Adrenal gland (tissue), 12 donors: ENCODE measurements around the gene BTBD6. TPM values are rescaled to one million over a fixed set of nuclear protein-coding genes. Genes with fewer than 3 reads are reported as not detected.

Experiments
- DNase-seq, 7 donors: peaks; one replicate each; pipeline ENCODE4 v3.0.0-alpha.2; 2019 to 2020
- H3K27ac ChIP-seq, 5 donors: fragments of 200-600 bp; sonication (generic) in 4 of 5; 1 replicate in 3 of 5; 2 replicates in 2 of 5; pipeline versions ENCODE4 v1.5.1 to v1.8.0; 2016 to 2020; ENCODE audit warnings: mild to moderate bottlenecking in 1 of 5
- H3K27me3 ChIP-seq: fragments of 200-600 bp; 2 replicates; pipeline ENCODE4 v1.8.0; 2021
- H3K36me3 ChIP-seq, 2 donors: fragments of 200-600 bp; replicated peaks in 1 of 2; 1 replicate in 1 of 2; 2 replicates in 1 of 2; pipeline versions ENCODE4 v1.5.1 to v1.8.0; 2018 to 2022
- H3K4me1 ChIP-seq, 2 donors: fragments of 200-600 bp; replicated peaks in 1 of 2; 1 replicate in 1 of 2; 2 replicates in 1 of 2; pipeline versions ENCODE4 v1.5.1 to v1.8.0; 2018 to 2021
- H3K4me3 ChIP-seq, 4 donors: fragments of 200-600 bp; sonication (generic) in 3 of 4; one replicate each; pipeline ENCODE4 v1.5.1; 2016 to 2018
- H3K9me3 ChIP-seq, 3 donors: fragments of 200-600 bp; sonication (generic) in 1 of 3; replicated peaks in 1 of 3; 1 replicate in 2 of 3; 2 replicates in 1 of 3; pipeline versions ENCODE4 v1.5.1 to v1.8.0; 2016 to 2021
- CTCF ChIP-seq, 6 experiments: fragments of 450-650 bp in 4 of 6; fragments of 200-600 bp in 2 of 6; sonication (generic) in 1 of 6; IDR thresholded peaks; 1 replicate in 5 of 6; 2 replicates in 1 of 6; pipeline versions ENCODE4 v1.5.1 to v1.8.0; 2016 to 2021; ENCODE audit warnings: antibody characterized with exemption in 6 of 6, mild to moderate bottlenecking in 2 of 6, moderate library complexity in 1 of 6
- POLR2A ChIP-seq, 2 donors: fragments of 450-650 bp; IDR thresholded peaks; one replicate each; pipeline ENCODE4 v1.6.1; 2017; ENCODE audit warnings: antibody characterized with exemption in 2 of 2, mild to moderate bottlenecking in 2 of 2, moderate library complexity in 1 of 2
- WGBS, 4 donors: extraction: QIAGEN DNeasy Blood & Tissue Kit in 2 of 4; methylation state at CpG; one replicate each; pipeline versions ENCODE4 v1.1.5 to v1.1.7; 2013 to 2017; 5-methylcytosine and 5-hydroxymethylcytosine counted together
- intact Hi-C, 2 donors: fragments of 100-400 bp; cut with DNase I; formaldehyde crosslinking; loops; one replicate each; pipeline versions ENCODE4 v1.14.1 to v1.15.0; 2022 to 2023
- polyA plus RNA-seq, 3 donors: library from polyadenylated mRNA; stranded (reverse); fragments of 200-250 nt in 2 of 3; fragments of 350-450 nt in 1 of 3; fragmentation: Illumina TruSeq in 1 of 3; extraction: RNeasy Lipid Tissue Mini Kit (QIAGEN cat#74804) in 1 of 3; gene quantifications; one replicate each; pipeline ENCODE4 v1.2.3, GENCODE V29; 2013 to 2014
- total RNA-seq, 9 donors: library from RNA; depleted of rRNA in 4 of 9; stranded (reverse); fragments of >200 nt in 4 of 9; fragments of 120-200 nt in 1 of 9; fragmentation: NEBNext Ultra II Directional in 1 of 9; extraction: Animal tissue kit (Norgen Biotek cat#: 25700) in 1 of 9; gene quantifications; one replicate each; pipeline versions ENCODE4 v1.1.0 to v1.2.4, GENCODE V29; 2013 to 2023
- donor health status: healthy with polysubstance abuse.
- donor health status: Bipolar disorder and iron deficiency.
- donor health status: DM: yes; HTN: yes; CAD: no.
- donor health status: DM: no; HTN: no; CAD: no.
- donor health status: DM: no; HTN: no; CAD: no.
- donor health status: DM: yes; HTN: yes; CAD: no.

The BTBD6 gene
- total and polyA plus RNA-seq, 12 donors = 14.3 to 78.5 (median 33.6) TPM

GRCh38 chr14:105257464-105257863 is 9.1 kb downstream of the BTBD6 start:
- intact Hi-C loops = no loop called here
- no peak for TF ChIP-seq POLR2A (IDR thresholded peaks at IDR 0.05)
- TF ChIP-seq CTCF (IDR thresholded peaks at IDR 0.05) = no peak
- H3K36me3 ChIP-seq = peaks cover 0 to 2% of the 10 kb centered on the region in 2 donors

DNA sequence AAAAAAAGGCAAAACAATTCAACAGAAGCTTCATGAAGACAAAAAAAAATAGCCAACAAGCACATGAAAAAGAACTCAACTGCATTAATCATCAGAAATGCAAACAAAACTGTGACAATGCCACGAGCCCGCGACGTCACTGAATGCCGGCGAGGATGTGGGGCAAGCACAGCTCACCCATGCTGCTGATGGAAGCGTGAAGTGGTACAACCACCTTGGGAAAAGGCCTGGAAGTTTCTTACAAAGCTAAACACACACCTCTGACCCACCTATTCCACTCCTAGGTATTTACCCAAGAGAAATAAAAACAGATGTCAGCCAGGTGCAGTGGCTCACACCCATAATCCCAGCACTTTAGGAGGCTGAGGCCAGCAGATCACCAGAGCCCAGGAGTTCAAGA is 10.5 kb downstream of the BTBD6 start:
- no peaks in the 10 kb centered on the region for H3K4me1 ChIP-seq
- no peaks in the 10 kb centered on the region for H3K27me3 ChIP-seq
- intact Hi-C loops = no loop called here
- 84 to 90% (median 86%) methylated on average over 7 of the region's 7 CpGs for WGBS, 4 donors
- H3K27ac ChIP-seq = no peak overlapping the region
- no peak for DNase-seq
- no peak for TF ChIP-seq POLR2A (IDR thresholded peaks at IDR 0.05)
- TF ChIP-seq CTCF (IDR thresholded peaks at IDR 0.05) = no peak
- H3K4me3 ChIP-seq = no peak overlapping the region
- no peaks in the 10 kb centered on the region for H3K9me3 ChIP-seq
- H3K36me3 ChIP-seq = no peaks in the 10 kb centered on the region

More at GRCh38 chr14:105257464-105257863, 9.1 kb downstream of the BTBD6 start:
- no peak overlapping the region for H3K27ac ChIP-seq
- no peak for DNase-seq
- H3K4me1 ChIP-seq = no peaks in the 10 kb centered on the region
- H3K9me3 ChIP-seq = no peaks in the 10 kb centered on the region
- 90 to 95% (median 91%) methylated on average over 13 to 15 of the region's 15 CpGs for WGBS, 4 donors
- no peak overlapping the region for H3K4me3 ChIP-seq
- no peaks in the 10 kb centered on the region for H3K27me3 ChIP-seq

DNA sequence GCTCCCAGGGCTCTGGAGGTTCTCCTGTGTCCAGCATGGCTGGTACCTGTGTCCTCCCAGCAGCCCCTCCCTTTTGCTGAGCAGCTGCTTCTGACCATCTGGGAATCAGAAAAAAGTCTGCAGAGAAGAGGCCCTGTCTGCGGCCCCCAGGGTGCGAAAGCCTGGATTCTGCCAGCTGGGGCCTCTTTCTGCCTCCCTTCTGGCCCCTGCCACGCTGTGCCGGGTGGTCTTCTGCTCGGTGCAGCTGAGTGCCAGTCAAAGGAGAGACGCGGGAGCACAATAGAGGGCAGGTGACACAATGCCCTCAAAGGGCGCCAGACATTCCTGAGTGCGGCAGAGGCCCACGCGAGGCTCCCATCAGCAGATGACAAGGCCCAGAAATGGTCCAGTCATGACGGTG is 12.6 kb downstream of the BTBD6 start:
- whole genome bisulfite sequencing, 4 donors = 85 to 93% (median 88%) methylated on average over 8 to 12 of the region's 12 CpGs
- no peak overlapping the region for H3K4me3 ChIP-seq

DNA sequence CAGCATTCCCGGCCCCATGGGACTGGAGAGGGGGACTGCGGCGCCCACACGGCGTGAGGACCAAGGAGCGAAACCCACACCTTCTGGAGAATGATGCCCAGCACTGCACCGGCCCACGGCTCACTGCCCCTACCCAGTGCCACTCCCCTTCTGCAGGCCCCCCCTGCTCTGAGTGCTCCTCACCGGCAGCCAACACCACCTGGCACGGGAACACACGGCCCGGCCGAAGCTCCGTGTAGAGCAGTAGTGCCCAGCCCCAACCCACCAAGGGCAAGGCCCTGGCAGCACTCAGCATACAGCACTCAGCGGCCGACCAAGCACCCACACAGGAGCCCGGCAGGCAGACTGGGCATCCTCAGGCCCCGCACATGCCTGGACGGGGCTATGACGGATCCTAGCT is 13.4 kb downstream of the BTBD6 start:
- H3K27ac ChIP-seq = no peak overlapping the region
- intact Hi-C loops = no loop called here
- H3K36me3 ChIP-seq = peaks cover 0 to 6% of the 10 kb centered on the region in 2 donors
- no peak for TF ChIP-seq CTCF (IDR thresholded peaks at IDR 0.05)
- no peak for TF ChIP-seq POLR2A (IDR thresholded peaks at IDR 0.05)
- WGBS, 4 donors = 40 to 100% (median 92%) methylated on average over 1 to 20 of the region's 20 CpGs
- no peaks in the 10 kb centered on the region for H3K27me3 ChIP-seq
- H3K9me3 ChIP-seq = no peaks in the 10 kb centered on the region
- DNase-seq = no peak
- H3K4me3 ChIP-seq = no peak overlapping the region
- no peaks in the 10 kb centered on the region for H3K4me1 ChIP-seq

More for the DNA sequence above, 12.6 kb downstream of the BTBD6 start:
- H3K9me3 ChIP-seq = no peaks in the 10 kb centered on the region
- peaks cover 0 to 6% of the 10 kb centered on the region in 2 donors for H3K36me3 ChIP-seq
- H3K27ac ChIP-seq = no peak overlapping the region
- intact Hi-C loops = no loop called here
- TF ChIP-seq CTCF (IDR thresholded peaks at IDR 0.05) = no peak
- TF ChIP-seq POLR2A (IDR thresholded peaks at IDR 0.05) = no peak
- H3K27me3 ChIP-seq = no peaks in the 10 kb centered on the region
- no peaks in the 10 kb centered on the region for H3K4me1 ChIP-seq
- DNase-seq = no peak
